A549 treated with CpdA at 1 μM for 4 hours (cell line): ENCODE data around the gene HEXIM2. TPM values are rescaled to one million over a fixed set of nuclear protein-coding genes. Genes with fewer than 3 reads are reported as not detected.

Experiments
- total RNA-seq: library from RNA; stranded (reverse); fragments of 200-300 nt; extraction: Qiagen RNA extraction; gene quantifications from 5 replicates; pipeline ENCODE4 v1.2.3, GENCODE V29; 2022; ENCODE audit warnings: low read depth

HEXIM2 gene
- 13.6 to 18.7 TPM (median 18.0 TPM) in 5 replicates for total RNA-seq

GRCh38 chr17:45161288-45162024, at the start of gene HEXIM2:
Gene HEXIM2, plus strand, starts transcription at chr17:45161875. Its CDS starts 919 bp downstream, at chr17:45162794.

GRCh38 chr17:45132320-45132571, 29.4 kb upstream of the HEXIM2 start, which contains the start of gene PLCD3:
Gene PLCD3, minus strand, starts transcription at chr17:45132515. Its CDS starts 105 bp downstream, at chr17:45132410.

GRCh38 chr17:45135192-45135977, 26.3 kb upstream of the HEXIM2 start, which contains the start of gene ACBD4:
Gene ACBD4, plus strand, starts transcription at chr17:45135687. Its CDS starts 458 bp downstream, at chr17:45136145.

GRCh38 chr17:45148183-45149036, 13.3 kb upstream of the HEXIM2 start, which contains the start of gene HEXIM1:
Gene HEXIM1, plus strand, starts transcription at chr17:45148475. Its CDS starts 716 bp downstream, at chr17:45149191.

Other genes starting within 250 kb of the HEXIM2 start
- gene GFAP, start 246.4 kb upstream of the HEXIM2 start, total RNA-seq = 0.39 to 2.0 TPM (median 1.0 TPM) in 5 replicates
- 34.7 to 40.7 TPM (median 40.0 TPM) in 5 replicates for gene KIF18B, start 214.1 kb upstream of the HEXIM2 start, total RNA-seq
- gene C1QL1, start 193.6 kb upstream of the HEXIM2 start, total RNA-seq = 14.5 to 33.6 TPM (median 29.8 TPM) in 5 replicates
- gene DCAKD, start 110.2 kb upstream of the HEXIM2 start, total RNA-seq = 16.9 to 23.2 TPM (median 21.8 TPM) in 5 replicates
- 173 to 447 TPM (median 176 TPM) in 5 replicates for gene NMT1, start 100.6 kb upstream of the HEXIM2 start, total RNA-seq
- gene PLCD3, start 29.4 kb upstream of the HEXIM2 start, total RNA-seq = 154 to 216 TPM (median 189 TPM) in 5 replicates
- 6.1 to 10.0 TPM (median 8.1 TPM) in 5 replicates for gene ACBD4, start 26.2 kb upstream of the HEXIM2 start, total RNA-seq
- gene HEXIM1, start 13.4 kb upstream of the HEXIM2 start, total RNA-seq = 46.7 to 62.6 TPM (median 54.8 TPM) in 5 replicates
- gene FMNL1, start 60.0 kb downstream of the HEXIM2 start, total RNA-seq = 33.0 to 46.5 TPM (median 42.1 TPM) in 5 replicates
- 0.16 to 0.20 TPM (median 0.17 TPM) in 4 of 5 replicates, not detected in the other for gene SPATA32, start 100.2 kb downstream of the HEXIM2 start, total RNA-seq
- 54.1 to 87.5 TPM (median 67.8 TPM) in 5 replicates for gene MAP3K14, start 155.1 kb downstream of the HEXIM2 start, total RNA-seq